Muscle of back (tissue), 11 donors: ENCODE data around the gene SPDYE3. TPM values are rescaled to one million over a fixed set of nuclear protein-coding genes. Genes with fewer than 3 reads are reported as not detected.
"Not testable (repeated sequence)": the region's sequence is repeated elsewhere in the genome, so short reads cannot be mapped to it uniquely, and the experiment has no call there.

Source experiments
- DNase-seq, 3 donors: peaks; one replicate each; pipeline versions ENCODE4 v3.0.0 to v3.0.0-alpha.2; 2013
- polyA plus RNA-seq, 10 donors: library from polyadenylated mRNA; unstranded; fragments of 120-200 nt; gene quantifications; one replicate each; pipeline ENCODE4 v1.2.1, GENCODE V29; 2013; ENCODE audit not compliant: insufficient read length in 10 of 10

Gene SPDYE3
- polyA plus RNA-seq, 10 donors = 4.4 to 7.2 (median 5.6) TPM

DNA sequence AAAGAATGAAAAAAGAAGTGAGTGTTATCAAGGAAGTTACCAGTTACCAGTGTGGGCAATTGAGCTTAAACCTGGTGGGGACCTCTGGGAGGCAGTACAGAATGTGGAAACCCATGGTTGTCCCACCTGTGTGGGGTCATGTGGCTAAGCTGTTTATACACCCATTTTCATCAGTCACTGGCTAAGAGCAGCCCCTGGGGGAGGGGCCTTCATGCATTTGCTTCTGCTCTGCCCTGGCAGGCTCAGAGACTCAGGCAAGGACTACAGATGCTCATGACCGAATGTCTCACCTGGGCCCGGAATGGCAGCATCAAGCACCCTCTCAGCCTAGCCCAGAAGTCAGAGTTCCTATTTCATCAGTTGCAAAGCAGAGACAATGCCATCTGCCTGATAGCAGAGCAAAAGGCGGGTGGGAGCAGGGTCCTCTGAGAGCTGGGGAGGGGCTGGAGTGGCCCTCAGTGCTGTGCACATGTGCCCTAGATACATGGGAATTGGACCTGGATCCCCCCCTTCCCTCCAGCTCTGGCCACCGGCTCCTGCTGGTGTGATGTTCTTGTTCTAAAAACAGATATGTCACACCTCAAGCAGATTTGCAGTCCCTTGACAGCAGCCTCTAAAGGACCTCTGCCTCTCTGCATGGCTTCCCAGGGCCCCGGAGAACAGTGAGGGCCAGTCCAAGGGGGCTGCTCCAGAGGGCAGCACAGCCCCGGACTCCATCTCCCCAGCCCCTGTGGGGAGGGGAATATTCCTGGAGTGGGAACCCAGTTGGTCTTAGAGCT is 20.1 kb upstream of the SPDYE3 start:
- not testable (repeated sequence) for DNase-seq

DNA sequence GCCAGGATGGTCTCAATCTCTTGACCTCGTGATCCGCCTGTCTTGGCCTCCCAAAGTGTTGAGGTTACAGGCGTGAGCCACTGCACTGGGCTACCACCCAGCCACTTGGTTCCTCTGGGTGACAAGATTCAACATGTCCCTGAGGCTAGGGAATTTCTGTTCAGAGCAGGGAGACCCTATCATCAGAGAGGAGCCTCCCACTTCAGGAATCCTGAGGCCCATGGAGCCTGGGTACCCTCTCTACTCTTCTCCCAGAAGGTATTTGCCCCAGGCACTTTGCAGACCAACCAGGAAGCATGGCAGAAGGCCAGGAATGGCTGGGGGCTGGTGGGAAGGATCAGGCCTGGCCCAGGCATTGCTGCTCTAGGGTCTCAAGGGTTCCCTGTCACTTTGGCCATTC is 19.2 kb upstream of the SPDYE3 start:
- DNase-seq = not testable (repeated sequence)

DNA sequence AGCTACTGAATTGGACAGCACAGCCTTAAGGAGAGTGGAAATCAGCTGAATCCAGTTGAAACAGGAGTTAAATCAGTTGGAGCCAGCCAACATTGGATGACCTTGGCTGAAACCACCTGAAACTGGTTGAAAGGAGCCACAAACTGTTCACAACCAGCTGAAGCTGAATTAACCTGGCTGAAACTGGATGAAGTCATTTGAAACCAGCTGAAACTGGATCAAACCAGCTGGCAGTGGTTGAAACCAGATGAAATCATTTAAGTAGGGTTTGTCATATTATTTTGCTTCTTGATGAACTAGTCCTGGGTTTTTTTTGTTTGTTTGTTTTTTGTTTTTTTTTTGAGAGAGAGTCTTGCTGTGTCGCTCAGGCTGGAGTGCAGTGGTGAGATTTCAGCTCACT is 15.3 kb upstream of the SPDYE3 start:
- DNase-seq = not testable (repeated sequence)

DNA sequence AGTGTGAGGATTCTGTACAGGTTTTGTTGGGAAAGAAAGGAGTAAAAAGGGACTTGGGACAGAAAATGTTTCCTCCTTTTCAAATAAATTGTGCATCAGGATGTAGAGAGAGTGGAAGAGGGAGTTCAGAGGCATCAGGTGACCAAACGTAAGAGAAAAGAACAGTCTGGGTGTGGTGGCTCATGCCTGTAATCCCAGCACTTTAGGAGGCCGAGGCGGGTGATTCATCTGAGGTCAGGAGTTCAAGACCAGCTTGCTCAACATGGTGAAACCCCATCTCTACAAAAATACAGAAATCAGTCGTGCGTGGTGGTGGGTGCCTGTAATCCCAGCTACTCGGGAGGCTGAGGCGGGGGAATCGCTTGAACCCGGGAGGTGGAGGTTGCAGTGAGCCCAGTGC is 12.2 kb upstream of the SPDYE3 start:
- DNase-seq = not testable (repeated sequence)

DNA sequence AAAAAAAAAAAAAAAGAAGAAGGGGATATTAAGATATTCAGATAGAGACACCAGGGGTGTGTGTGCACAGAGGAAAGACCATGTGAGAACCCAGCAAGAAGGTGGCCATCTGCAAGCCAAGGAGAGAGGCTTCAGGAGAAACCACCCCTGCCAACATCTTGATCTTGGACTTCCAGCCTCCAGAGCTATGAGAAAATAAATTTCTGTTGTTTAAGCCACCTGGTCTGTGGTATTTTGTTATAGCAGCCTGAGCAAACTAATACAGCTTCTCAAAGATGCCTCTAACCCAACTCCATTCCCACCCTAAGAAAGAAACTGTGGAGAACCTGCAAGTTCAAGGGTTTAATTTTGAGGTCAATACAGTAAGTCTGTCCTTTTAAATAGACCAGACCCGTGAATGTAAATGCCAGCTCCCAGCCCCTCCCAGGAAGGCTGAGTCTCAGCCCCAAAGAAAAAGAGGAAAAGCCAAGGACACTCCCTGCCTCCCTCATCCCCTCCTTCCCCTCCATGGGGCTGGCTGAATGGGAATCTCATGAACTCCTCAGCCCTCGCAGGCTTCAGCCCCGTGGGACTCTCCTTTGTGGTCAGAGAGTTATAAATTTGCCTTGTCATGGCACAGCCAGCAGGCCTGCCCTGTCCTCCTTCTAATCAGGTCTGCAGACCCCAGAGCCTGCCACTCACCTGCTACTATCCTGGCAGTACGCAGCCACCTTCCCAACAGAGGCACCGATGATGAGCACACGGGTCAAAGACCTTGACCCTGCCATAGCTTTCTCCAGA is 9.5 kb upstream of the SPDYE3 start:
- not testable (repeated sequence) for DNase-seq

DNA sequence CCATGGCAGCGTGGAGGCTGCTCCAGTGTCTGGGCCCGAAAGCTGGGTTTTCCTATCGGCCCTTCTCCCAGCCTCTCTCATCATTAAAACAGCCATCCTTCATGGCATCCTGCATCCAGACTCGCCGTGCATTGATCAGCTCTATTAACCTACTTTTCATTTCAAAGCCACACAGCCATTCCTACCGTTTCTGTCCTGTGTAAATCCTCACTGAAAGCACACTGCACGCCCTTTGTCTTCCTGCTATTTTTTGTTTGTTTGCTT is 8.9 kb upstream of the SPDYE3 start:
- DNase-seq = not testable (repeated sequence)

DNA sequence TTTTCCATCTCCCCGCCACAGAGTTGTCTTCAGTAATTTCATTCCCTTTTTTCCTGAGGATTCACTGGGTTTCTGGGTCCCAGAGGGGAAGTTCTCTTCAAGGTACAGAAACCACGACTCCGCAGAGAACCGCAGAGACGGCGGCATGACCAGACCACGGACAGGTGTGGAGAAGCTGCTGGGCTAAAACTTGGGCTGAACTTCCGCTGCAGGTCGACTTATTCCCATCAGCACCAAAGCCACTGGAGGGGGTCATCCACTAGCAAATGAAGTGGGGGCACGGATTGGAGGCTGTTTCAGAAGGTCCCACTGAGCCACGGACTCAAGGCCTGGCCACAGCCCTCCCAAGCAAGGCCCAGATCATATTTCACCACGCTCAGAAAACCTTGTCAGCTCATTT is 3.0 kb upstream of the SPDYE3 start:
- not testable (repeated sequence) for DNase-seq

DNA sequence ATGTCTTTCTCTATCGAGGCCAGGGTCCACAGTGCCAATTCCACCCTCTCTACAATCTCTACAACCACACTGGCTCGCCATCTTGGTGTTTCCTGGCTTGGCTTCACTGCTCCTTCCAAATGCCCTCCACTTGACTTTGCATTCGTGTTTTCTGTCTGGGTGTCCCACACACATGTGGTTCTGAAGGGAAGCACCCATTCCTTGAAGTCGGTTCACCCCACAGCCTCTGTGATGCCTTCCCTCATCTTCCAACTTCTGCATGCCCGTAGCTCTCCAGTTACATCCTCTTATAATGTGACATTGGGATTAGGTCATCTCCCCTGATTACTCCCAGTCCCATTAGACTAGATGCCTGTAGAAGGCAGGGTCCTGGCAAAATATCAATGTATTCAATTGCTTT is 10.8 kb downstream of the SPDYE3 start:
- DNase-seq = not testable (repeated sequence)

DNA sequence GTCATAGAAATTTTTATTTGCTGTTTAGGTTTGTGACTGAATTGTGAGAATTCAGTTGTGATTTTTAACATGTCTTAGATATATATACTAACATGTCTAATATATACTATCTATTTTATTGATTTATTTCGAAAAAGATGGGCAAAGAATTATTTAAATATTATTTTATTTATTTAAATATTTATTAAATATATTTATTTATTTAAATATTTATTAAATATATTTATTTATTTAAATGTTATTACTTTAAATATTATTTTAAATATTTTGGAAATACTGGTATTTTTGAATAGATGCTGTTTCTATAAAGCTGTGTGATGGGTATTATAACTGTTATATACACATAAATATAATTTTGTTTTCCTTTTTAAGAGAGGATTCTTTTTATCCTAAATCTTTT is 14.1 kb downstream of the SPDYE3 start:
- not testable (repeated sequence) for DNase-seq

DNA sequence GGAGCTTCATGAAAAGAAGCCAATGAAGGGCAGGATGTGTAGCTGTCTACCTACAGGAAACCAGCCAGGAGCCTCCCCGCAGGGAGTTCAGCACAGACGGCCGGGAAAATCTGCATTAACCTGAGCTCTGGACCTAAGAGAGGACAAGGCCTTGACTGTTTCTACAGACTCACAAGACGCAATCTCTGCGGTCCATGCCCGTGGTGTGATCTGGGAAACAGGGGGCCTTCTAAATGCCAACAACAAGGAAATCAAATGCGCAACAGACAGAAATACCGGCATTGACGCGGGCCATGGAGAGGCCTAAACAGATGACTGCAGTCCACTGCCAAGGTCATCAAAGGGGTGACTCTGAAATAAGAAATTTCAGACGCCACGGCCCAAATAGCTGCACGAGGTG is 16.7 kb downstream of the SPDYE3 start:
- not testable (repeated sequence) for DNase-seq

DNA sequence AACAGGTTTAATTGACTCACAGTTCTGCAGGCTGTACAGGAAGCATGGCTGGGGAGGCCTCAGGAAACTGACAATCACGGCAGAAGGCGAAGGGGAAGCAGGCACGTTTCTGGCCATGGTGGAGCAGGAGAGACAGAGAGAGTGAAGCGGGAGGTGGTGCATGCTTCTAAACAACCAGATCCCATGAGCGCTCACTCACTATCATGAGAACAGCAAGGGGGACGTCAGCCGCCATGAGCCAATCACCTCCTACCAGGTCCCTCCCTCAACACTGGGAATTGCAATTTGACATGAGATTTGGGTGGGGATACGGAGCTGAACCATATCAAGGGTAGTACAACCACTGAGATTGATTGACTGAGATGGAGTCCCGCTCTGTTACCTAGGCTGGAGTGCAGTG is 18.2 kb downstream of the SPDYE3 start:
- DNase-seq = not testable (repeated sequence)

DNA sequence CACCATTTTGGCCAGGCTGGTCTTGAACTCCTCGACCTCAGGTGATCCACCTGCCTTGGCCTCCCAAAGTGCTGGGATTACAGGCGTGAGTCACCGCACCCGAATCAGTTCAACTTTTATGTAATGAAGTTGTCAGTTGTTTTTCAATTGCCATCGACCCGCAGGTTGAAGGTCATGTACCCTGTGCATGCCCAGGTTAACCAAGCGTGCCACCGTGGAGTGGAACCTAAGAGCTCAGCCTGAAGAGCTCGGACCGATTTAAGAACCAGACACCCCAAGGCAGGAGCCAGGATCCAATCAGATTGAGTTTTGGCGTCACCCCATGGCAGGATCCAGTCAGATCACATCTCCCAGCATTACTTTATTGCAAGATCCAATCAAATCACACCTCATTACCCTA is 19.4 kb downstream of the SPDYE3 start:
- DNase-seq = not testable (repeated sequence)

DNA sequence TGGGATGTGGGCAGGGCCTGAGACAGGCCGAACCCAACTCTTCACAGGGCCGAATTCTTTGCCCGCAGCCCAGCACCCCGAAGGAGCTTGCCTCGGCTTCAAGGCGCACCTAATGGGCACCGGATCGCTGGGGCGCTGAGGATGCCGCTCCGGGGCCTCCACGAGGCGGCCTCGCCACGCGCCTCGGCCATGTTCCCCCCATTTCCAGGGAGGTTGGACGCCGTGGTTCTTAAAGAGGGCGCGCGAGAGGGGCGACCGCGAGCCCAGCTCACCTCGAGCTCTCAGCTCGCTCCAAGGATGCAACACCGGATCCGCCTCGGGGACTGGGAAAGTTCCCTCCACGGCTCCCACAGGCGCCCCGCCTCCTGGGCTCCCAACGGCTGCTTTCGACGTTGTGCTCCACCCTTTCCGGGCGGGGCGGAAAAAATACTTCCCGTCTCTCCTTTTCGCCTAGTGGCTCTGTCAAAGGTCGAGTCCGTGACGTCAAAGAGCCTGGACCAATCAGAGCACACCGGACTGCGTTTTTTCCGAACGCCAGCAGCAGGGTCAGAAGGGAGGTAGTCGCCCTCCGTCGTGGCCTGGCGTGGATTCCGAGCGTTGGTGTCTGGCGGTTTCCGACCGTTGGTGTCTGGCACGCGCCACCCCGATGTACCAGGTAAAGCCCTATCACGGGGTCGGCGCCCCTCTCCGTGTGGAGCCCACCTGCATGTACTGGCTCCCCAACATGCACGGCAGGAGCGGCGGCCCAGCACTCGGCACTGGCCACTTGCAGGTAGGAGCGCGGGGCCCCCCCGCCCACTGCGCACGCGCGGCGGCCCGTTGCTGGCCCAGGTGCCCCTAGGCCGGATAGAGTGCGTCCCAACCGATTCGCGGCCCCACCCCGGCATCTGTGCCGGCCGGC is 28.3 kb downstream of the SPDYE3 start:
- peak; percentile 90 to 97 (median 90) for DNase-seq

DNA sequence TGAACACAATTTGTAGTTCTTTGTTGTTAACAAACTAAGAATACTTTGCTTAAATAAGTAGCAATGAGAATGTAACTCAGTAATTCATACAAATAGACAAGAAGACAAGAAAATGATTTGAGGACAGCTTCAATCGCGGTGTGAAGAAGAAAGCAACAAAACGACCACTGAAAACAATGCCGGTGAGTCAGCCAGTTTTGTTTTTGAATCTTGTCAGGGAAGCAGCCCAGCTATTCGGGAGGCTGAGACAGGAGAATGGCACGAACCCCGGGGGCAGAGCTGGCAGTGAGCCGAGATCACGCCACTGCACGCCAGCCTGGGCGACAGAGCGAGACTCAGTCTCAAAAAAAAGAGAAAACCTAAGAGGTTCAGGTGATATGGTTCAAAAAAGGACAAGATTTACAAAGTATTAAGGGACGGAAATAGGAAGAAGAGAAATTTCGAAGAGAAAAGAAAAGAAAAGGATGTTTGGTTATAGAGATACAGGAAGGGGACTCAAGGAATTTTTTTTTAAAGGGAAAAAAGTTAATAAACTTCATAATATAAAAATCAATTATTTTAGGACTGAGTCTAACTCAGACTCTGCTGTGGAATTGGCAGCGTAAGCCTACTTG is 30.7 kb downstream of the SPDYE3 start:
- DNase-seq = not testable (repeated sequence)

DNA sequence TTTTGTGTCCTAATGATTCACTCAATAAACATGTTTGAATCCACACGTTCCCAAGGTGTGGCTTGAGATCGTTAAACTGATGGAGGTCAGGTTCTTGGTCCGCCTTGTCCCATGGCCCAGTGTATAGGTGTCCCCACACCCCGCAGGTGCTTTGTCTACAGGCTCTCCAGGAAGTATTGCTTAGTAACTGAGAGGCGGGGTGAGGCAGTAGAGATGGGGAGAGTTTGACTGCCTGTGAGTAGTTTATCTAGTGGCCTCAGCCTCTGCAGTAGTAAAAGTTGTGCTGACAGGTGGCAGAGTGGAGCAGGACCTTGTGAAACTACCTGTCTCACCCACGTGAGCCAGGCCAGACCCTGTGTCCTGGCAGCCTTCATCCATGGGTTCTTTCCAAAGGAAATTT is 33.8 kb downstream of the SPDYE3 start:
- not testable (repeated sequence) for DNase-seq

DNA sequence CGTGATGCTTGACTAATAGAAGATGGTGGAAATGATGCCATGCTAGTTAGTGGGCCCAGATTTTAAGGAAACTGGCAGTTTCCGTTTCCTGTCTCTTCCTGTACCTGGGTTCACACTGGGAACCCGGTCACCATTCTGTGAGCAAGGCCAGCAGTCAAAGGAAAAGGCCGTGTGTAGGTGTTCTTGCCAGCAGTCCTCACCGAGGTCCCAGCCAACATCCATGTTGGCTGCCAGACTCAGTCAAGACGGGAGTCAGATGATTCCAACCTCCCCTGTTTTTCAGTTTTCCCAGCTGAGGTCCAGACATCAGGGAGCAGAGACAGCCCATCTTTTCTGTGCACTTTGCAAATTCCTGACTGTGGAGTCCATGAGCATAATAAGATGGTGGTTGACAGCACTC is 35.3 kb downstream of the SPDYE3 start:
- peak in 2 of 3 donors; percentile 23 to 53 for DNase-seq

DNA sequence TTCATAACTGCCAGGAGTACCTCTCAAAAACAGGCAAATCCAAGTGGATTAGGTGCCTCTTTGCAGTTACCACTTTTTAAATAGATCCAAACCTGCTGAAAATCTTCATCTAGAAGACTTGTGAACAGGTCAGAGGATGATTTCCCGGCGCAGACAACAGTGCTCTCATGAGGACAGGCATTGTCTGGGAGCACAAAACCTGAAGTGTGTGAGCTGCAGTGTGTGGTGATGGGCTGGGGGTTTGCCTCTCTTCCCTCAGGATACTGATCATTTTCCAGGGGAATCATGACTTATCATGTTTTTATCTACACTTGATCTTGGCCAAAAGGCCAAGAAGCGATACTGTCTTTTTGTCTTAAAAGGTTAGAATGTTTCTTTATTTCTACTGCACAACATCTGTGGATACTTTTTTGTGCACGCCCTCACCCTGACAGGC is 36.6 kb downstream of the SPDYE3 start:
- not testable (repeated sequence) for DNase-seq

DNA sequence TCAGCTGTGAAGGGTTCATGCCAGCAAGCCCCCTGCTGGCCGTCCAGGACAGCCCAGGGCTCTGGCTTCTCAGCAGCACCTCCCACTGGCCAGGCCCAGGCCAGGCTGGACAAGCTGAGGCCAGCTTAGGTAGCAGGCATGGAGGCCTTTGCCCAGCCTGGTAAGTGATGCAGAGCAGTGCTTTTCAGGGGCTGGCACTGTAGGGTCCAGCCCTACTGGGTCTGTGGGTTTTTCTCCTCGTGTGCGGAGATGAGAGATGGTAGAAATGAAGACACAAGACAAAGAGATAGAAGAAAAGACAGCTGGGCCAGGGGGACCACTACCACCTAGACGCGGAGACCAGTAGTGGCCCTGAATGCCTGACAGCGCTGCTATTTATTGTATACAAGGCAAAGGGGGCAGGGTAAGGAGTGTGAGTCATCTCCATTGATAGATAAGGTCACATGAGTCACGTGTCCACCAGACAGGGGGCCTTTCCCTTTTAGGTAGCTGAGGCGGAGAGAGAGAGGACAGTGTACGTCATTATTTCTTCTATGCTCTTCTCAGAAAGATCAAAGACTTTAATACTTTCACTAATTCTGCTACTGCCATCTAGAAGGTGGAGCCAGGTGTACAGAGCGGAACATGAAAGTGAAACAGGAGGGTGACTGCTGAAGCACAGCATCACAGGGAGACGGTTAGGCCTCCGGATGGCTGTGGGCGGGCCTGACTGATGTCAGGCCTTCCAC is 37.2 kb downstream of the SPDYE3 start:
- DNase-seq = not testable (repeated sequence)

DNA sequence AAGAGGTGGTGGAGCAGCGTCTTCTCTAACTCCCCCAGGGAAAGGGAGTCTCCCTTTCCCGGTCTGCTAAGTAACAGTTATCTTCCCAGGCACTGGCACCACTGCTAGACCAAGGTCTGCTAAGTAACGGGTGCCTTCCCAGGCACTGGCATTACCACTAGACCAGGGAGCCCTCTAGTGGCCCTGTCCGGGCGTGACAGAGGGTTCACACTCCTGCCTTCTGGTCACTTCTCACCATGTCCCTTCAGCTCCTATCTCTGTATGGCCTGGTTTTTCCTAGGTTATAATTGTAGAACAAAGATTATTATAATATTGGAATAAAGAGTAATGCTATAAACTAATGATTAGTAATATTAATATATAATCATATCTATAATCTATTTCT is 37.8 kb downstream of the SPDYE3 start:
- peak in 2 of 3 donors; percentile 27 to 49 for DNase-seq

DNA sequence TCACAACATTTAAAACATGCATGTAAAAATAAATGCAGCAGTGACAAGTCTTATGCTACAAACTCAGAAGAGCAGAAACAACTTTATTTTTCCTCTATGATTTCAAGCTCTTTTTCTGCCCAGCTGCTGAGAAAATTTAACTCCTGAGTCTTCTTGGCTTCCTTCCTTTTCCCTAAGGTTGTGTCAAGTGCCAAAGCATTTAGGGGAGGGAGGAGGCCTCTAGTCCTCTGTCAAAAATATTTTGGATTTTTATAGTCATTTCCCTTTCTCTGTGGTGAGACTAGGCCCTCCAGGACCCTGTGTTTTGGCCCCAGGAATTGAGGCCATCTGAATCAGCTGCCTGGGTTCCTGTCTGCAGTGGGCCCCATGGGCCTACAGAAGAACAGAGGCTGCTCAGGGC is 39.4 kb downstream of the SPDYE3 start:
- DNase-seq = peak in 1 of 3 donors; percentile 68

DNA sequence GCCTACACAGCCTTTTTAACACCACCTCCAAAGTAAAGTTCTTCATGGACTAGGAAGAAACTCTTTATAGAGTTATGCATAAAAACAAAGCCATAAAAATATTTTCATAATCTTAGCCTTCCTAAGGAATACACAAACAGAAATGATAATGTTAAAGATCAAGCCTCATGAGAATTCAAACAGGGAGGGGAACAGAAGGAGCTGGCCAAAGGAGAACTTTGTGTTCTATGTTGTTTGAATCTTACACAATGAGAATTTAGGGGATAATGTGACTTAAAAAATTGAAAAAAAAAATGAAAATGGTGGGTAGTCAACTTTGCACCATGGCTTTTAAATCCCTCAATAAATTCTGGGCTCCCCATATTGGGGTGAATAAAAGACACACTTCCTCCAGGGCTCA is 41.3 kb downstream of the SPDYE3 start:
- DNase-seq = no peak
